ENCODE results near the gene SORBS2.

DNA sequence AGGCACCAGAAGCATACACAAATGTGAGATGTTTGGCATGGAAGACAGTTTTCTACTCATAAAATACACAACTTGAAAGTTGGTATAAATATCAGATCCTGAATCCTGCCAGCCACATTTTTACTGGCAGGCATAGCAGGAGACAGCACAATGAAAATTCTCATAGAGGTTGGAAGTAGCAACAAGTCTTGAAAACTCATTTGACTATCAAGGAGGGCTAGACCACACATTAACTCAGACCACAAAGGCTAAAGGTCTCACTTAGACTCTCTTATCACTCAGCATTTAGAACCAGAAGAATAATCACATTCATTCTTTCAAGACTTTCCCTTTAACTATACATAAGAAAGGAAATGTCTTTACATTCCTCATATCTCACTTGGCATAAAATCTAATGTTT, 56.5 kb downstream of the SORBS2 start:
- TF ChIP-seq CTCF (IDR thresholded peaks at IDR 0.05) (no peak), POLR2A (IDR thresholded peaks at IDR 0.05) (no peak)

Data from thyroid gland (tissue), 4 donors.